ENCODE measurements around the gene SPPL2B. TPM values are rescaled to one million over a fixed set of nuclear protein-coding genes. Genes with fewer than 3 reads are reported as not detected.

The SPPL2B gene
- total RNA-seq, 3 donors from 2014 or later: 119 to 177 (median 153) TPM

GRCh38 chr19:2321565-2322283 is 6.8 kb upstream of the SPPL2B start:
- Histone ChIP-seq H3K4me3 (no peak overlapping the region), H3K4me1 (ENCODE audit: low read depth) (peaks cover 3% of the 10 kb centered on the region), H3K36me3 (ENCODE audit: low read depth) (no peaks in the 10 kb centered on the region), H3K9me3 (no peaks in the 10 kb centered on the region)
- TF ChIP-seq, protein P1, sequence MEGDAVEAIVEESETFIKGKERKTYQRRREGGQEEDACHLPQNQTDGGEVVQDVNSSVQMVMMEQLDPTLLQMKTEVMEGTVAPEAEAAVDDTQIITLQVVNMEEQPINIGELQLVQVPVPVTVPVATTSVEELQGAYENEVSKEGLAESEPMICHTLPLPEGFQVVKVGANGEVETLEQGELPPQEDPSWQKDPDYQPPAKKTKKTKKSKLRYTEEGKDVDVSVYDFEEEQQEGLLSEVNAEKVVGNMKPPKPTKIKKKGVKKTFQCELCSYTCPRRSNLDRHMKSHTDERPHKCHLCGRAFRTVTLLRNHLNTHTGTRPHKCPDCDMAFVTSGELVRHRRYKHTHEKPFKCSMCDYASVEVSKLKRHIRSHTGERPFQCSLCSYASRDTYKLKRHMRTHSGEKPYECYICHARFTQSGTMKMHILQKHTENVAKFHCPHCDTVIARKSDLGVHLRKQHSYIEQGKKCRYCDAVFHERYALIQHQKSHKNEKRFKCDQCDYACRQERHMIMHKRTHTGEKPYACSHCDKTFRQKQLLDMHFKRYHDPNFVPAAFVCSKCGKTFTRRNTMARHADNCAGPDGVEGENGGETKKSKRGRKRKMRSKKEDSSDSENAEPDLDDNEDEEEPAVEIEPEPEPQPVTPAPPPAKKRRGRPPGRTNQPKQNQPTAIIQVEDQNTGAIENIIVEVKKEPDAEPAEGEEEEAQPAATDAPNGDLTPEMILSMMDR (IDR thresholded peaks at IDR 0.05): no peak
- no peak for ATAC-seq
- intact Hi-C loops (cut with DNase I, micrococcal nuclease): loop anchor here in 1 of 2 donors (10.0 kb wide), 1 partner anchor 87 kb away; the partner anchor contains the start of genes PLEKHJ1 and SF3A2
- DNase-seq: no peak

DNA sequence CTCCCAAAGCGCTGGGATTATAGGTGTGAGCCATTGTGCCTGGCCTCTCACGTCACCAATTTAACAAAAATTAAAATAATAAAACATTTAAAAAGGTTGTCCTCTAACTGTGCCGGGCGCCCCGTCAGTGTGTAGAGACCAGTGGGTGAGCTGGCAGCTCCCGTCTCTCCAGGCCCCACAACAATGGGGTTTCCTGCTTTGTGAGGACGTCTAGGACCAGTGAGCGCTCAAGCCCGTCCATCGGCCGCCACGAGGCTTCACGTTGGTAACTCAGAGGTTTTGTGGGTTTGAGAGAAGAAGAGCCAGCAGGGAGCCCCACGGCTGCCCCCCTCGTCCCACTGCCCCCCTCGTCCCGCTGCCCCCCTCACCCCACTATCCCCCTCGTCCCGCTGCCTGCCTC is 4.8 kb upstream of the SPPL2B start:
- H3K36me3 ChIP-seq (ENCODE audit: low read depth): no peaks in the 10 kb centered on the region
- peaks cover 12% of the 10 kb centered on the region for H3K4me1 ChIP-seq (ENCODE audit: low read depth)
- no peak overlapping the region for H3K4me3 ChIP-seq
- no peak for DNase-seq
- H3K9me3 ChIP-seq: no peaks in the 10 kb centered on the region
- intact Hi-C loops (cut with DNase I, micrococcal nuclease): loop anchor here in 1 of 2 donors (10.0 kb wide), 1 partner anchor 89 kb away; the partner anchor contains the start of genes PLEKHJ1 and SF3A2
- no peak for ATAC-seq
- TF ChIP-seq, protein P1 (IDR thresholded peaks at IDR 0.05): no peak

DNA sequence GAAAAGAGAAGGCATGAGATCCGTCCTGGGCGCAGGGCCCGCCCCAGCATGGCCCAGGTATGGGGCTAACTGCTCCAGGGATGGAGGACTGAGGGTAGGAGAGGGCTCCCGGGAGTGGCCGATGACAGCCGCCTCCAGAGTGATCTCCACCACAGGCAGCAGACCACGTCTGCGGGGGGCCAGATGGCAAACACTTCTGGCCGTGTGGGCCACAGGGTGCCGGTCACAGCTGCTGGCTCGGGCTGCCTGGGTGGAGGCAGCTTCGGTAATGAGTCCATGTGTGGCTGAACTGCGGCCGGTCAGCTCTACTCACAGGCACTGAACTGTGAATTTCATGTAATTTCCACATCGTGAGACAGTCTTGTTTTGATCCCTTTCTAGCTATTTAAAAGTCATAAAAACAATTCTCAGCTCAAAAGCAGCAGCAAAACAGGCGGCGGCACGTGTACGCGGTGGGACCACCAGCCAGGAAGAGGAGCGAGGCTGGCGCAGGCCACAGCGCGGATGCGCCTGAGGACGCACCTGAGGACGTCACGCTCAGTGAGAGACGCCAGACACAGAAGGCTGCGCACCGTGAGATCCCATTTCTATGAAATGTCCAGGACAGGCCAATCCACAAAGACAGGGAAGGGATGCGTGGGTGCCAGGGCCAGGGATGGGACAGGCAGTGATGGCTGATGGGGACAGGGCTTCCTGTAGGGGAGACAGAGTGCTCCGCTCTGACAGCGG is 4.1 kb upstream of the SPPL2B start:
- intact Hi-C loops (cut with DNase I, micrococcal nuclease): loop anchor here in 1 of 2 donors (10.0 kb wide), 1 partner anchor 90 kb away; the partner anchor contains the start of genes PLEKHJ1 and SF3A2
- TF ChIP-seq, protein P1 (IDR thresholded peaks at IDR 0.05): no peak
- H3K4me1 ChIP-seq (ENCODE audit: low read depth): peaks cover 15% of the 10 kb centered on the region

GRCh38 chr19:2325281-2326046 is 3.0 kb upstream of the SPPL2B start:
- Histone ChIP-seq H3K4me1 (ENCODE audit: low read depth) (peaks cover 26% of the 10 kb centered on the region), H3K36me3 (ENCODE audit: low read depth) (no peaks in the 10 kb centered on the region), H3K9me3 (no peaks in the 10 kb centered on the region), H3K4me3 (no peak overlapping the region)
- intact Hi-C loops (cut with DNase I, micrococcal nuclease): loop anchor here in 1 of 2 donors (10.0 kb wide), 1 partner anchor 91 kb away; the partner anchor contains the start of genes PLEKHJ1 and SF3A2
- TF ChIP-seq, protein P1 (IDR thresholded peaks at IDR 0.05): no peak
- DNase-seq (peak in 1 of 3 donors; percentile 59), ATAC-seq (no peak)

More for the DNA sequence above, 4.1 kb upstream of the SPPL2B start:
- no peak for DNase-seq
- no peaks in the 10 kb centered on the region for H3K9me3 ChIP-seq
- no peak overlapping the region for H3K4me3 ChIP-seq
- no peak for ATAC-seq
- no peaks in the 10 kb centered on the region for H3K36me3 ChIP-seq (ENCODE audit: low read depth)

DNA sequence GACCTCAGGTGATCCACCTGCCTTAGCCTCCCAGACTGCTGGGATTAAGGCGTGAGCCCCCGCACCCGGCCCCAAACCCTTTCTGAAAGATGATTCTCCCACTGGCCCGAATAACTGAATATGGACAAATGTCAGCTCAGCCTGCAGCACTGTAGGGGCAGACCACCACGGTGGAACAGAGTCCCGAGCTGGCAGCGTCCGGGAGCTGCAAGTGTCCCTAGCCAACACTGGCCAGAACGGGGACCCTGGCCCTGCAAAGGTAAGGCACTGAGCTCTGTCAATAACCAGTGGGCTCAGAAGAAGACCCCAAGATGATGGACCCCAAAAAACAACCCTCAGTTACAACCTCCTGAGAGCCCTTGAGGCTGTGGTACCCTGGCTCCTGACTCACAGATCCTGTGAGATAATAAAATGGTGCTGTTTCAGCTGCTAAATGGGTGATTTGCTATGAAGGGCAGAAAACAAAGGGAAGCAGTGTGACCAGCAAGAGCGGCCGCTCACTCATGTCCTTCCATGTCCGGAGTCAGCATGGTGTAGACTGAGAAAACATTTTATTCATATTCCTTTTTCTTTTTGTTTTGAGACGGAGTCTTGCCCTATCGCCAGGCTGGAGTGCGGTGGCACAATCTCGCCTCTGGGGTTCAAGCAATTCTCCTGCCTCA is 1.7 kb upstream of the SPPL2B start:
- intact Hi-C loops (cut with DNase I, micrococcal nuclease): loop anchor here in 1 of 2 donors (10.0 kb wide), 1 partner anchor 92 kb away; the partner anchor contains the start of genes PLEKHJ1 and SF3A2
- H3K9me3 ChIP-seq: no peaks in the 10 kb centered on the region
- peak in 1 of 3 donors; percentile 38 for DNase-seq
- no peaks in the 10 kb centered on the region for H3K36me3 ChIP-seq (ENCODE audit: low read depth)
- no peak for ATAC-seq
- TF ChIP-seq, protein P1 (IDR thresholded peaks at IDR 0.05): no peak
- no peak overlapping the region for H3K4me3 ChIP-seq
- peaks cover 37% of the 10 kb centered on the region for H3K4me1 ChIP-seq (ENCODE audit: low read depth)

All from mucosa of descending colon (tissue), 3 donors.